Measurements from ENCODE around the gene SPTBN1. TPM values are rescaled to one million over a fixed set of nuclear protein-coding genes. Genes with fewer than 3 reads are reported as not detected.

SPTBN1 gene
- total and polyA plus RNA-seq, 2 experiments from 2014 or later: 57.7 to 187 TPM

- H3K36me3 ChIP-seq (ENCODE audit: low read depth): peaks cover 78% of the 10 kb centered on the region
- H3F3A ChIP-seq (ENCODE audit: insufficient read depth): 0 out of 2 replicates have a peak, but pooled peaks cover 5% of the 10 kb centered on the region
- H2AFZ ChIP-seq: no peak overlapping the region
- no peak overlapping the region for H3K9ac ChIP-seq
- in situ Hi-C loops (cut with MboI): no loop called here
- H3K27me3 ChIP-seq (replicated peaks; ENCODE audit: insufficient read depth): no peaks in the 10 kb centered on the region
- no peak overlapping the region for H3K27ac ChIP-seq
- TF ChIP-seq EZH2phosphoT487 (IDR thresholded peaks at IDR 0.05; ENCODE audit: insufficient read depth, low read depth) (no peak), EZH2 (IDR thresholded peaks at IDR 0.05; ENCODE audit: insufficient read depth, poor library complexity, severe bottlenecking) (no peak)
- no peak overlapping the region for H3K4me3 ChIP-seq
- H3K9me2 ChIP-seq (ENCODE audit: insufficient read depth): no peaks in the 10 kb centered on the region
- no peaks in the 10 kb centered on the region for H3K9me3 ChIP-seq (ENCODE audit: low read depth)
- peaks cover 32% of the 10 kb centered on the region for H3K79me2 ChIP-seq (ENCODE audit: insufficient read depth)
- H3K4me1 ChIP-seq (ENCODE audit: insufficient read depth): no peaks in the 10 kb centered on the region
- WGBS, 2 experiments (ENCODE audit: low coverage in 1 of 2, low lambda C conversion rate in 2 of 2, missing lambda C conversion rate in 2 of 2): 83% methylated on average over 5 of the region's 5 CpGs
- DNase-seq: no peak
- H3K4me2 ChIP-seq (ENCODE audit: unreplicated experiment): no peak overlapping the region
- no peaks in the 10 kb centered on the region for H4K20me1 ChIP-seq (ENCODE audit: insufficient read depth)
Observed at GRCh38 chr2:54618646-54619565, 162.8 kb downstream of the SPTBN1 start.

DNA sequence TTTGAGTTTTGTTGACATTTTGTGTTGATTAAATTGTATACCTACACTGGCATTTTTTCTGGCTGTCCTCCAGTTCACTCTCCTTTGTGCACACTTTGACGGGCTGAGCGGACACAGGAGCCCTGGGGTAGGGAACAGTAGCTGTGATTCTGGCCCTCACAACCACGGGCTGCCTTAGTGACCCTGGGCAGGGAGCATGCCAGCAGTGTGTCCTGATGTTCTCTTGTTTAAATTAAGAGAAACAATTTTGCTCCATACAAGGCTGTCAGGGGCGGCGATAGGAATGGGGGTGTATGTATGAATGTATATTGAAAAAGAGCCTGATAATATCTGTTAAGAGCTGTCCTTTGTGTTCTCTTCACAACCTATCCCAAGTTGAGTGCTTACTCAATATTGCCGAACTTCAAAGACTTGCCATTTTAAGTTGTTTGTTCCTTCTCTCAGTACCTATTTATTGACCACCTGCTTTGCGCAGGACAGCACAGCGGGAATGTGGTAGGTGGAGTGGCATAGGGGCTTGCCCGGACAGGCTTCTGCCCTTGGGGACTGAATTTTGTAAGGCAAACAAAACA lies 163.6 kb downstream of the SPTBN1 start:
- Histone ChIP-seq H3K27ac (no peak overlapping the region), H4K20me1 (ENCODE audit: insufficient read depth) (no peaks in the 10 kb centered on the region), H3K9me2 (ENCODE audit: insufficient read depth) (no peaks in the 10 kb centered on the region), H3K4me1 (ENCODE audit: insufficient read depth) (no peaks in the 10 kb centered on the region), H3K4me2 (ENCODE audit: unreplicated experiment) (no peak overlapping the region), H3F3A (ENCODE audit: insufficient read depth) (0 out of 2 replicates have a peak, but pooled peaks cover 5% of the 10 kb centered on the region), H3K36me3 (ENCODE audit: low read depth) (peaks cover 84% of the 10 kb centered on the region), H3K9me3 (ENCODE audit: low read depth) (no peaks in the 10 kb centered on the region), H3K9ac (no peak overlapping the region), H2AFZ (no peak overlapping the region), H3K4me3 (no peak overlapping the region), H3K27me3 (replicated peaks; ENCODE audit: insufficient read depth) (no peaks in the 10 kb centered on the region), H3K79me2 (ENCODE audit: insufficient read depth) (peaks cover 24% of the 10 kb centered on the region)
- 96 to 98% methylated on average over 9 of the region's 9 CpGs for WGBS, 2 experiments (ENCODE audit: low coverage in 1 of 2, low lambda C conversion rate in 2 of 2, missing lambda C conversion rate in 2 of 2)
- TF ChIP-seq EZH2 (IDR thresholded peaks at IDR 0.05; ENCODE audit: insufficient read depth, poor library complexity, severe bottlenecking): no peak
- no peak for TF ChIP-seq EZH2phosphoT487 (IDR thresholded peaks at IDR 0.05; ENCODE audit: insufficient read depth, low read depth)
- no peak for DNase-seq
- in situ Hi-C loops (cut with MboI): no loop called here

DNA sequence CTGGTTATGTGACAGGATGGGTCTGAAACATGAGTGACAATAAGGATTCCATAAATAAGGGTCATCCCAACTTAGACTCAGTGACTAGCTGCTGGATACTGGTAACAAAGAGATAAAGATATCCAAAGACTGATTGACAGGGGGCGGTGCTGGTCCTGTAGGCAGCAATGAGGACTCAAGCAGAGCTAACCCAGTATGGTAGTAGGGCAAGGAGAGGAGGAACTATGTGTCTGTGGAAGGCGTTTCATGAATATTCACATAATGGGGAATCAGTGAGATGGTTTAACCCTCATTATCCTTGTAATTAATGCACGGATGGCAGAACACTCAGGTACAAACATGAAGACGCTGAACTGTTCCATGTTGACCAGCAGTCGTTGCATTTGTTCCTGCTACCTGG lies 164.8 kb downstream of the SPTBN1 start:
- no peak for TF ChIP-seq EZH2phosphoT487 (IDR thresholded peaks at IDR 0.05; ENCODE audit: insufficient read depth, low read depth)
- no peak for TF ChIP-seq EZH2 (IDR thresholded peaks at IDR 0.05; ENCODE audit: insufficient read depth, poor library complexity, severe bottlenecking)
- Histone ChIP-seq H3F3A (ENCODE audit: insufficient read depth) (0 out of 2 replicates have a peak, but pooled peaks cover 5% of the 10 kb centered on the region), H3K79me2 (ENCODE audit: insufficient read depth) (peaks cover 12% of the 10 kb centered on the region; the same call in 1 of the 2 replicates), H2AFZ (no peak overlapping the region), H3K27me3 (replicated peaks; ENCODE audit: insufficient read depth) (no peaks in the 10 kb centered on the region), H3K9me2 (ENCODE audit: insufficient read depth) (no peaks in the 10 kb centered on the region), H3K4me3 (no peak overlapping the region), H3K36me3 (ENCODE audit: low read depth) (peaks cover 86% of the 10 kb centered on the region), H4K20me1 (ENCODE audit: insufficient read depth) (no peaks in the 10 kb centered on the region), H3K4me2 (ENCODE audit: unreplicated experiment) (no peak overlapping the region), H3K9ac (no peak overlapping the region), H3K4me1 (ENCODE audit: insufficient read depth) (no peaks in the 10 kb centered on the region), H3K9me3 (ENCODE audit: low read depth) (no peaks in the 10 kb centered on the region), H3K27ac (no peak overlapping the region)
- 95% methylated on average over 5 of the region's 5 CpGs for WGBS, 2 experiments (ENCODE audit: low coverage in 1 of 2, low lambda C conversion rate in 2 of 2, missing lambda C conversion rate in 2 of 2)
- DNase-seq: no peak
- in situ Hi-C loops (cut with MboI): no loop called here

- Histone ChIP-seq H3K9ac (no peak overlapping the region), H4K20me1 (ENCODE audit: insufficient read depth) (no peaks in the 10 kb centered on the region), H3K9me3 (ENCODE audit: low read depth) (no peaks in the 10 kb centered on the region), H3K27ac (no peak overlapping the region), H3K4me1 (ENCODE audit: insufficient read depth) (no peaks in the 10 kb centered on the region), H3K36me3 (ENCODE audit: low read depth) (peaks cover 82% of the 10 kb centered on the region), H2AFZ (no peak overlapping the region), H3F3A (ENCODE audit: insufficient read depth) (no peaks in the 10 kb centered on the region), H3K4me3 (no peak overlapping the region), H3K9me2 (ENCODE audit: insufficient read depth) (no peaks in the 10 kb centered on the region), H3K79me2 (ENCODE audit: insufficient read depth) (no peaks in the 10 kb centered on the region), H3K4me2 (ENCODE audit: unreplicated experiment) (no peak overlapping the region), H3K27me3 (replicated peaks; ENCODE audit: insufficient read depth) (no peaks in the 10 kb centered on the region)
- DNase-seq: no peak
- TF ChIP-seq EZH2phosphoT487 (IDR thresholded peaks at IDR 0.05; ENCODE audit: insufficient read depth, low read depth): no peak
- TF ChIP-seq EZH2 (IDR thresholded peaks at IDR 0.05; ENCODE audit: insufficient read depth, poor library complexity, severe bottlenecking): no peak
- WGBS, 2 experiments (ENCODE audit: low coverage in 1 of 2, low lambda C conversion rate in 2 of 2, missing lambda C conversion rate in 2 of 2): 77 to 80% methylated on average over 12 of the region's 12 CpGs
- in situ Hi-C loops (cut with MboI): no loop called here
Observed at GRCh38 chr2:54624591-54625071, 168.5 kb downstream of the SPTBN1 start.

Measured in GM23248 (cell line).